GM21423 (cell line): ENCODE data around the gene AADAC.
"Not testable (repeated sequence)": the region's sequence is repeated elsewhere in the genome, so short reads cannot be mapped to it uniquely, and the experiment has no call there.

Experiments
- ATAC-seq: cut with Tn5 transposase; IDR thresholded peaks from one replicate; pipeline ENCODE4 v1.9.1; 2021; ENCODE audit warnings: mild to moderate bottlenecking, moderate library complexity; ENCODE audit not compliant: unreplicated experiment

AADAC gene

DNA sequence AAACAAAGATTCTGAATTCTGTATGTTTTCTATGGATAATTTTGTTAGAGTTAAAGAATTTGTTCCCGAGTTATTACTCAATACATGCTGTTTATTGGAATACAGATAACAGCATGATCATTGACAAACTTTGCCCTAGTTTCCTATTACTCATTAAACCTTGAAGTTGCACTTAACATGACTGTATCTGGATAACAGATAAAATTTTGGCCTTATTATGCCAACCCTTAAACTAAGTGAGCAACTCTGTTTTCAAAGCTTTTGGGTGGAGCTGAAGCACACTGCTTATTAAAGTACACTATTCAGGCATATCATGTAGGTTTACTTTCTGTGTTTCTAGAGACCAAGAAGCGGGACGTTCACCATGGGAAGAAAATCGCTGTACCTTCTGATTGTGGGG is at the start of gene AADAC:
Gene AADAC, plus strand, starts transcription at position 318 of the 400 bp plus-strand sequence. Its CDS starts 47 bp downstream, at position 365.
- no peak for ATAC-seq

DNA sequence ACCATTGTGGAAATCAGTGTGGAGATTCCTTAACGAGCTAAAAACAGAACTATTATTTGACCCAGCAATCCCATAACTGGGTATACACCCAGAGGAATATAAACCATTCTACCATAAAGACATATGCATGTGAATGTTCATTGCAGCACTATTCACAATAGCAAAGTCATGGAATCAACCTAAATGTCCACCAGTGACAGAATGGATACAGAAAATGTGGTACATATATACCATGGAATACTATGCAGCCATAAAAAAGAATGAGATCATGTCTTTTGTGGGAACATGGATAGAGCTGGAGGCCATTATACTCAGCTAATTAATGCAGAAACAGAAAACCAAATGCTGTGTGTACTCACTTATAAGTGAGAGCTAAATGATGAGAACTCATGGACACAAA is 49.2 kb upstream of the AADAC start:
- ATAC-seq: not testable (repeated sequence)

DNA sequence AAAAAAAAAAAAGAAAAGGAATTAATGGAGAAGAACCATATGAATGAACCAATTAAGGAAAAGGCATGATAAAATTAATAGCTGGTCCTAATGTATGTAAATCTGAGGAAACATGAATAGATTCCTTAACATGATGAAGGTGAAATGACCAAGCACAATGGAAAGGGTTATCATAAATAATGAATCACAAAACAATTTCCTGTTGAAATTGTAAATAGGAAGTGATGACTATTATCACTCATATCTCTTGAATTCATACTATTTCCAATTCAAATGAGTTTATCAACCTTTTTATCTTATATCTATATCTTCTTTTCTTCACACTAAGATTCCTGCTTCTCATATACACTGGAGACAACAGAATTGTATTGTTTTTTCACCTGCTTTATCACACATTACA is 48.2 kb upstream of the AADAC start:
- ATAC-seq: no peak

- no peak for ATAC-seq
Observed at GRCh38 chr3:151766454-151766853, 47.5 kb upstream of the AADAC start.

GRCh38 chr3:151768393-151768930 is 45.5 kb upstream of the AADAC start:
- no peak for ATAC-seq

- ATAC-seq: no peak
Observed at GRCh38 chr3:151769175-151769574, 44.7 kb upstream of the AADAC start.

GRCh38 chr3:151770956-151771355 is 43.0 kb upstream of the AADAC start:
- no peak for ATAC-seq

- no peak for ATAC-seq
Observed at GRCh38 chr3:151772825-151773480, 41.0 kb upstream of the AADAC start.

DNA sequence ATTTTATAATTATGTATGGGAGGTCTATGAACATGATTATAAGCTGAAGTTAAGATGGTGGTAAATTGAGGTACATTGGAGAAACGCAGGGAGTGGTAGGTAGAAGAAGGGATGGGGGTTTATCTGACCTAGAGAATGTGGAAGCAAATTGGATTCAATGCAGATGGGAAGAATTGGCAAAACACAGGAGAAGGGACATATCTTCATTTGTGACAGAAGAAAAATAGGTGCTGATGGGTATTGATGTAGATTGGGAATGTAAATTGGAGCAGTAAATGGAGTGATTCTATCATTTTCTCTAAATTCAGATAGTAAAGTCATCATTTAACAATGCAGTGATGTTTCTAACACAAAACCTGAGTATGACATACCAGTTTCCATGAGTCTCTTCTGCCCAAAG is 39.7 kb upstream of the AADAC start:
- no peak for ATAC-seq

DNA sequence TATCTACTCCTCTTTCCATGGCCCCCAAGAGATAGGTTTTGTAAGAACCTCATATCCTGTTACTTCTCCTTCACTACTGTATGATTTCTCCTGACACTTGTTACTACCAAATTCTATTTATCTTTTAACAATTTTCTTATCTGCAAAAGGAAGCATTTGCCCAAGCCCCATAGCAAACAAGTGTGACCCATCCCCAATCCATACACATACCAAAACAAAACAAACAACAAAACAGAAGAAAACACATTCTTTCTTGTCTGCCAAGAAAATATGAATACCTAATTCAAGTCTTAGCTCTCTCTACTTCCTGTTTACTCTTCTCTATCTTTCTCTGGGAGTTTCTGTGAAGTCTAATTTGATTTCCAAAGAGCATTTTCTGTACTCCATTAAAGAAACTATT is 39.0 kb upstream of the AADAC start:
- no peak for ATAC-seq

DNA sequence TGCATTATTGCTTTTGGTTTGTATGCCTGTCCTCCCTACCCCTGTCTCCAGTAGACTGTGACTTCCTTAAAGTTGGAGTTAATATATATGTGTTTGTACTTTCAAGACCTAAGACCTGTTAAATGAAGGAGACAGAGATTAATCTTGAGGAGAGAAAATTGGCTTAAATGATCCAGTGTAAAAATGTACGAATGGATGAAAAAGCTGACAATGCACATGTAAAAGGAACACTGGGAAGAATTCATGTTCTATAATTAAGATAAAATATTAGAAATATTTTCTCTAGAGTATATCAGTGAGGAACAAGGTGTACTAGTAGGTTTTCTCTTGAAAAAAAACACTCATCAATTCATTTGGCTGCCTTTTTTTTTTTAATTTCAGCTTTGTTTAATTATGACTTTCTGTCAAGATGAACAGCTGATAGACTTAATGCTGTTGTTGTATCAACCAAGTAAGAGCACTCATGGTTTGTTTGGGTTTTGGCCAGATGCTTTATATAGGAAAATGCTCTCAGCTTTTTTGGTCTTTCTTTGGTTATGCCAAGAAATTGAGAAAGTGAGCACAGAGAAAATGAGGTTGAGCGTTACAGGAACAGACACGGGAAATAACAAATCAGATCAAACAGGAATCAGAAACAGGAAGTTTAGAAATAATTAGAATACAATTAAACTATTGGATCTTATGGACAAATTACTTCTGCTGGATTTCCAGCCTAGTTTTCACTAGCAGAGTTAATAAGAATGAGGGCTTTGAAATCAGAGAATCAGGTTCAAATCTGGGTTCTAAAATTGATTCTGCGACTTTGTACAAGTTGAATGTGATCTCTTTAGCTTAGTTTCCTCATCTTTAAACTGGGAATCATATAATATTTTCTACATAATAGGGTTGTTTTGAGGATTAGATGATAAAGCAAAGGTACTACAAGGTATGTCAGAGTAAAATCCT is 38.3 kb upstream of the AADAC start:
- ATAC-seq: no peak

DNA sequence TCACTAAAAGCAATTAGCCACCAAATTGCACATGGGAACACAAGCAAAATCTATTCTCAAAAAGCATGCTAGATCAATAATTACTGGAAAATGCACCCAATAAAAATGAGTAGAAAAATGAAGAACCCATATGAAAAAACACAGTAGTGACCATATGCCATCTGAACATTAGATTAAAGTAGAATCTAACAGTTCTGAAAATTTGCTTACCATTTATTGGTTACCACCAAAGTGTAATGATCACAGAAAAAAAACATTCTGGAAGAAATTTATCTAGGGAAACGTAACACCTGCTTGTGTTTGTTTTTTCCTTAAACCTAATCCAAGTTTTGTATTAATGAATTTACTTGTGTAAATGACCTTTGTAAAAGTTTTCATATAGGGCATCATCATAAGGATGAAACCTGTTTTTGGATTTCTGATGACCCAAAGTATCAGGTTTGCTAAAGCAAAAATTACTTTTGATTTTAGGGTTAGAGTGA is 37.6 kb upstream of the AADAC start:
- no peak for ATAC-seq

DNA sequence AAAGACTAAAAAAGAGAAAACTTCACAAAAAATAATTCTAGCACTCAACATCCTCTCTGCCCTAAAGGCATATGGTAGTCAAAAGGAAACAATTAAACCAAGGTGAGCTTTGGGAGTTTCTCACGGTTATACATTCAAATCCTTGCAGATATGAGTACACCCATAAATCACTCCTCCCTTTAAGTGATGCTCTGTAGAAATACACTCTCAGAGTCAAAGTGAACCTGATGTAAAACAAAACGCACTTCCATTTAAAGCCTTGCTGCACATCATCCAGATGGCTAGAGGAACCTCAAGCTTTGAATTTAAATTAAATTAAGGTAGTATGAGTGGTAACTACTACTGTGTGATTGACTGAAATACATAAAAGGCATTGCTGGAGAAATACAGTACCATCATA is 36.0 kb upstream of the AADAC start:
- no peak for ATAC-seq

DNA sequence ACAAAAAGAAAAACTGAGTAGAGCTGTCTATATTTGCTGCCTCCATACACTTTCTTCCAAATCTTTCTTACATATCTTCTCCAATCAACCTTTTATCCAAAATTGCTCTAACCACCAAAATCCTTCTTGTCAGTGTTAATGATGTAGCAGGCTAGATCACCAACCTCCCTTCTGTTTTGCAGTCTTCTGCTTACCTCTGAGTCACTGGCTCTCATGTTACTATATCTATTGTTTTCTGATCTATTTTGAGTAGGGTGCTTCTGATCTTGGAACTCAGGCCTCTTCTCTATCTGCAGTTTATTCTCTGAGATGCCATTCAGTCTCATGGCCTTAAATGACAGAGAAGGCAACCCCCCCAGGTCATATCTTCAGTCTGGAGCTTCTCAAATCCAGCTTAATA is 26.3 kb upstream of the AADAC start:
- no peak for ATAC-seq

DNA sequence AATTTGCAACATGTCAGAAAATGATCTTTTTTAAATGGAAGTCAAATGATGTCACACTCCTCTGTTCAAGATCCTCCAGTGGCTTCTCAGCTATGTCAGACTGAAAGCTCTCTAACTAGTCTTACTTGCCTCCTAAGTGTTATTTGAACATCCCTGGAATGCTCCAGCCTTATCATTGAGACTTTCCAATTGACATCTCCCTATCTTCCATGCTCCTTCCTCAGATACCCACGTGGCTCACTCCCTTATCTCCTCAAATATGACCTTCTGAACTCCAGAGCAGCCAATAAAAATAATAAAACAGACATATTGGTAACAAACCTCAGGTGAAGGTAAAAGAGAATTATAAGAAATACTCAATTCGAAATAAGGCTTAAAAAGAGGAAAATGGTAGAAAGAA is 25.5 kb upstream of the AADAC start:
- no peak for ATAC-seq

DNA sequence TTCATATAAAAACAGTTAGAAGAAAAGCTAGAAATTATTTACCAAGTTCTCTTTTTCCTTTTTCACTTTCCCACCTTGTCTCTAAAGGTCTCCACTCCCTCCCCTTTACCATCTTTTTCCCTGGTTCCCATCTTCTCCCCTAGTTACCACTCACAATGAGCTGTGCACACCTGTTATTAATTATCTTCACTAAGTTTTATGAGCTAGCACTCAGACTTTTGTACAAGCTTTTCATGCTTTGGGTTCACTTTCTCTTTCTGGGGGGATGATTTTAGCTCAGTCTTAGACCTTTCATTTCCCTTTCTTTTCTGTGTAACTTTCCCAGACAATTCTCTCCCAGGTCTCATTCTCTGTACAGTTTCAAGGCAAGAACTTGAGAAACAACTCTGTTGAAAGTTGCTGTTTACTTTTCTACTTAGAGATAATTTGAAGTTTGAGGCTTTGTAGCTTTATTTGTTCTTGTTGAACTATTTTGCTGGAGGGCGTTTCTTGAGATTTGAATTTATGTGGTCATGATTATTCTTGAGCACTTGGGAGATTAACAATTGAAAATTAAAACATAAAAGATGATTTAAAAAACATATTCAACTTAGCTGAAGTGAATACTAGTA is 24.0 kb upstream of the AADAC start:
- no peak for ATAC-seq

- ATAC-seq: not testable (repeated sequence)
Observed at GRCh38 chr3:151790763-151791162, 23.2 kb upstream of the AADAC start.

GRCh38 chr3:151792411-151792810 is 21.5 kb upstream of the AADAC start:
- ATAC-seq: no peak

GRCh38 chr3:151793636-151794035 is 20.3 kb upstream of the AADAC start:
- ATAC-seq: no peak

DNA sequence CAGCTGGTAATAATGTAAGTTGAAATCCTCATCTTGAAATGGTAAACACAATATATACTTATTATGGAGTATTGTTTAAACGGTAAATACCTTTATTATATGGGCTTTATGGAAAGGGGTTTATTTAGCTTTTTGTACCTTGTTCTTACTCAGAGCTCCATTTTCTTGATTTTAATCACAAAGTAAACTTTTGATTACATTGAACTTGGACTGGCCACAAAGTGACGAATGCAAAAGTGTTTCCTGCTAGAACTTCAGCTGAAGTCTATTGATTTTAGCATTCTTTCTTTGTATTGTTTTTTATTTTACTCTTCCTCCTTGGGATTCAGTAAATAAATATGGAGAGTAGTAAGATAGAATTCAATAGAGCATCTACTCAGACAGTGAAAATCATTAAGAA is 19.8 kb upstream of the AADAC start:
- ATAC-seq: no peak

- no peak for ATAC-seq
Observed at GRCh38 chr3:151795276-151795675, 18.6 kb upstream of the AADAC start.
